ENCODE measurements around the gene LHPP.

Gene LHPP

GRCh38 chr10:124459395-124459794, 2.2 kb upstream of the LHPP start:
- H3K27ac ChIP-seq: no peak overlapping the region
- no peak for TF ChIP-seq CTCF (conservative IDR thresholded peaks at IDR 0.05)
- TF ChIP-seq ZFX (IDR thresholded peaks at IDR 0.05): no peak

- H3K27ac ChIP-seq: no peak overlapping the region
- no peak for TF ChIP-seq ZFX (IDR thresholded peaks at IDR 0.05)
- no peak for TF ChIP-seq CTCF (conservative IDR thresholded peaks at IDR 0.05)
Measured at GRCh38 chr10:124460144-124460543, 1.5 kb upstream of the LHPP start.

GRCh38 chr10:124462348-124462695, 699 bp downstream of the LHPP start:
- TF ChIP-seq ZFX (IDR thresholded peaks at IDR 0.05) (no peak), CTCF (conservative IDR thresholded peaks at IDR 0.05) (no peak)
- peak overlapping the region; percentile 74 for H3K27ac ChIP-seq

GRCh38 chr10:124464028-124464965, 2.7 kb downstream of the LHPP start:
- no peak overlapping the region for H3K27ac ChIP-seq
- TF ChIP-seq ZFX (IDR thresholded peaks at IDR 0.05): no peak
- no peak for TF ChIP-seq CTCF (conservative IDR thresholded peaks at IDR 0.05)

- TF ChIP-seq CTCF (conservative IDR thresholded peaks at IDR 0.05) (no peak), ZFX (IDR thresholded peaks at IDR 0.05) (no peak)
- no peak overlapping the region; the same call in 1 of the 2 replicates for H3K27ac ChIP-seq
Measured at GRCh38 chr10:124465003-124465776, 3.6 kb downstream of the LHPP start.

GRCh38 chr10:124465777-124466488, 4.3 kb downstream of the LHPP start:
- no peak for TF ChIP-seq ZFX (IDR thresholded peaks at IDR 0.05)
- no peak for TF ChIP-seq CTCF (conservative IDR thresholded peaks at IDR 0.05)
- no peak overlapping the region; the same call in 1 of the 2 replicates for H3K27ac ChIP-seq
